Ramos (cell line): ENCODE data around the gene CEP72.

Experiments
- in situ Hi-C: fragments of 300-500 bp; cut with MboI; formaldehyde crosslinking; loops from one replicate; pipeline ENCODE4 v1.14.3; 2022; ENCODE audit warnings: low sequenced_read_pairs; ENCODE audit not compliant: unreplicated experiment

CEP72 gene

DNA sequence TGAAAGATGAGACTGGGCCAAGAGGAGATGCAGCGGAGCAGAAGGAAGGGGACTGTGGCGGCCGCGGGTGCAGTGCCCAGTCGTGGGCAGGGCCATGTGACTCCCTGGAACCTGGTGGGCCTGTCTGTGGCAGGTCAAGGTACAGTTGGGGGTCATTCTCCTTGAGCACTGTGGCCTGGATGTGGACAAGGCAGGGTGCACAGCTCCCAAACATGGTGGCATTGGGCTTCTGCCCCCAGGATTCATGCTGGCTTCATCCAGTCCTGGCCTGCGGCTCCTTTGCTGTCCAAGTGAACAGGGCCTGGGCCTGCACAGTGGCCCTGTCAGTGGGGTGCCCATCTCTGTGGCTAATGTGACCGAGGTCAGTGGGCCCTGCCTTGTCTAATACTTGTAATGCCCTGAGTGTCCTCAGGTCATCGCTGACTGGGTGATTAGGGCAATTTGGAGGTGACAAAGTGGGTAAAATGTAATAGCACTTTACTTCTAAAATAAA is 39.9 kb downstream of the CEP72 start:
- in situ Hi-C loops, result no loop called here

DNA sequence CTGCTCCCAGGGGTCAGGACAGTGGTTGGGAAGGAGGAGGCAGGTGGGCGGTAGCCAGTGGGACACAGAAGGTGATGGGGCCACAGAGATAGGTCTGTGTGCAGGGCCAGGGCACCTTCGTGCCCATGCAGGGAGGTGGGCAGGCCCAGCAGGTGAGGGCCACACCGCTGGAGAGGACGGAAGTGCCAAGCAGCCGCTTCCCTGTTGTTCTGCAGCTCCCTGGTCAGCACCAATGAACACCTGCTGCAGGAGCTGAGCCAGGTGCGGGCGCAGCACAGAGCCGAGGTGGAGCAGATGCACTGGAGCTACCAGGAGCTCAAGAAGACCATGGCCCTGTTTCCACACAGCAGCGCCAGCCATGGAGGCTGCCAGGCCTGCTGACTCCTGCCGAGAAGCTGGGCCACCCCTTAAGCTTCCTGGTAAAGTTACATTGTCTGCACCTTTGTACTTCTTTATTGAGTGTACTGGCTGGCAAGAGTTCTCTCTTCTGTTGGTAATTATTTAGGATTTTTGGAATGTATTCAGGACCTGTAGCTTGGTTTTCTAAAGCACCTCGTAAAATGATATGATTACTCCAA is 40.7 kb downstream of the CEP72 start:
- in situ Hi-C loops, result no loop called here

DNA sequence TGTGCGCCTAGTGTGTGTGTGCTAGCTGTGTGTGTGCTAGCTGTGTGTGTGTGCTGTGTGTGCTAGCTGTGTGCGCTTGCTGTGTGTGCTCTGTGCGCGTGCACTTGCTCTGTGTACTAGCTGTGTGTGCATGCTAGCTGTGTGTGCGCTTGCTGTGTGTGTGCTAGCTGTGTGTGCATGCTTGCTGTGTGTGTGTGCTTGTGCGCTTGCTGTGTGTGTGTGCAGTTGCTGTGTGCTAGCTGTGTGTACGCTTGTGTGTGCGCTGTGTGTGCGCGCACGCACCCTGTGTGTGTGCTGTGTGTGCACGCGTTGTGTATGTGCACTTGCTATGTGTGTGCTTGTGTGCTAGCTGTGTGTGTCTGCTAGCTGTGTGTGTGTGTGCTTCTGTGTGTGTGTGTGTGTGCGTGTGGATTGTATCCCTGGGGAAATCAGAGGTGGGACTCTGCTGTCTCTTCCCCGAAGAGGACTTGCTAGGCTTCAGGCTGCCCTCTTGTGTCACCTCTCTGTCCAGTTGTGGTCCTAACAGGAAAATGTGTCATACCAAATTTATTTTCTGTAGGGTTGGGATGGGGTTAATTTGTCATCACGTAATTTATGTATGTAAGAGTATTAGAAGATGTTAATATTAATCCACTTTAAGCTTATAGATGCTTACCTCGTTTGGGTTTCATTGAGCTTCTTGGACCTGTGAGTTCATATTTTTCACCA is 42.1 kb downstream of the CEP72 start:
- in situ Hi-C loops, result no loop called here

DNA sequence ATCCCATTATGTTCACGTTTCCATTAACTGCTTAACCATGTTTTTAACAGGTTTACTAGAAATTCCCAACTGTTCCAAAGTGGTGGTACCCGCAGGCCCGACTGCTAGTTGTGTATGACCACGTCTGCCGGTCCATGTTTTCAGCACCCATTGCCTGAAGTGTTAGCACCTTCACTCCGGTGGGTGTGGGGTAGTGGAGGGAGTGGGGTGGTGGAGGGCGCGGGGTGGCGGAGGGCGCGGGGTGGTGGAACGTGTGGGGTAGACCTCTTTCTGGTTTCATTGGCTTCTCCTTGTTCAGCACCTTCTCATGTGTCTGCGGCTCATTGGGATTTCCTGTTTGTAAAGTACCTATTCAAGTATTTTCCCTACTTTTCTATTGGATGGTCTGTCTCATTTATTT is 43.3 kb downstream of the CEP72 start:
- in situ Hi-C loops, result no loop called here

DNA sequence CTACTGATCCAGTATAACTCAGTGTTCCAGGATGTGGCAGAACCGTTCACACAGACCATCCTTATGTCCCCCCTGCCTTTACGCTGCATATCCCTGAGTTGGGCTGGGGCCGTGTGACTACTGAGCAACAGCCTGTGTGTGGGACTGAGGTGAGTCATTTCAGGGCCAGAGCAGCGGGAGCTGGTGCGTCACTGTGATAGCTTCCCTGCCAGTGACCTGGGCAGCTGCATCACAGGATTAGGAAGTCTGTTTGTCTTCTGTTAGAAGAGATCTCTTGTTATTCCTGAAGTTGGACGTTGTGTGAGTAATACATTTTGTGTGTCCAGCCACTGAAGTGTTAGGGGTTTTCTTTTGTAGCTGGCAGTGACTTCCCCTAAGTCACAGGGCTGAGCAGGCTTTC is 45.4 kb downstream of the CEP72 start:
- in situ Hi-C loops, result no loop called here

DNA sequence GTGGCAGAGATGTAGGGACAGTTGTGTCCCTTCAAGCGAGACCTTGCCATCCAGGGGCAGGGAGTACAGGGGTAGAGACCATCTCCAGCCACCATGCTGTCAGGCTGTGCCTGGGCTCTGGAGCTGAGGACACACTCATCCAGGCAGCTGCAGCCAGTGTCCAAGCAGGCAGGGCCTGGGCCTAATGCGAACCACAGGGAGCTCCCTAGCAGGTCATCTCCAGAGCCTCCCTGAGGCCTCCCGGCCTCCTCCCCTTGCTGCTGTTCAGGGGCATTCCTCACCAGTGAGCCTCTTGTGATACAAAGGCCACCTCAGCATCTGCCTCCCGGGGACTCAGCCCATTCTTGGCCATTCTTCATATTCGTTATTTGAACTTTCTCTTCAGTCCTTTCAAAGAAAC is 46.0 kb downstream of the CEP72 start:
- in situ Hi-C loops, result no loop called here

DNA sequence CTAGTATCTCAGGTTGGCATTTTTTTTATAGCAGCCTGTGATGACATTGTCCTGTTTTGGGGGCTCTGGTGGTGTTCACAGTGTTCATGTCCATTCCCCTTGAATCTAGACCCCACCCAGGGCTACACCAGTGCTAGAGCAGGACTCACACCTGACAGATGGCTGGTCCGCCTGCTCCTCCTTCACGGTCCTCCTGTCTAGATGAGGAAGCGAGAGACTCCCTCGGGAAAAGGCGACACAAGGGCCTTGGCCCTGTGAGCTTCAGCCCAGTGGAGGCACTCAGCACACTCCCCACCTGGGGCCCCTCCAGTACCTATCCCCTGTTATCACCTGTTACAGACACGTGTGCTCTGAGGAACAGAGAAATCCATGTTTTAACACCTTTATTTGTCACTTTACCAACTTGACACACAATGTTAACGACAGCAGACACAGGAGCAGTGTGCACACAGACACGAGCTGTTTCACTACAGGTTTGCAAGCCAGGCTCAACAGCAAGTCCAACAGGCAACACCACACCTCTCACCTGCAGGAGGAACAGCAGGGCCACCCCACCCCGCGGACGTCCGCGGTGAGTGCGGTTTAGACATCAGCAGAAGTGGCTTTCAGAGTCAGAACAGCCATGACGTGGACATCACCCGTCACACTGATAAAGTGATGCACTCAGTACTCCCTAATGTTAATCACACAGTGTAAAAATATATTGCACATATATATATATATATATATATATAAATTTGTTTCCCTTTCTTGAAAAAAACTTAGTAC is 47.5 kb downstream of the CEP72 start:
- in situ Hi-C loops, result loop anchor here (10.0 kb wide), 1 partner anchor 245 kb away; no protein-coding TSS in a partner anchor

DNA sequence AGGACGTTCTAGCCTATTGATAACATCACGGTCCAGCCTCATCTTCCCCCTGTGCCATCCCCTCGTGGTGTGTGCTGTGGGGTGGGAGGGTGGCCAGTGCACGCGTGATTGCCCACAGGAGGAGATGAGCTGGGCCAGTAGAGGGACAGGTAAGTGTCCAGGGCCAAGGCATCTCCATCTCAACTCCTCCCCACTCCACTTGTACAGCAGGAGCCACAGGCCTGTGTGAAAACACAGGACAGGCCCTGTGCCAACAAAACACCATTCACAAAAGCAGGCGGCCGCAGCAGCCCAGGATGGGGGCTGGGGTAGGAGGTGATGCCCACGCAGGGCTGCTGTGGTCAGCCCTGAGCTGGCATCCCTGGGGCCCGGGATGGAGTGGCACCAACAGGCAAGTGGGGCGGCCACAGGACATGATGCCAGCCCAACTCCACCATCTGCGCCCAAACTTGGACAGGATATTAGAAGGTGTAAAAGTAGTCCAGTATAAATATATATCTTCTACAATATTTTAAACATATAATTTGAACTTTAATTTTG is 48.4 kb downstream of the CEP72 start:
- in situ Hi-C loops, result loop anchor here (10.0 kb wide), 1 partner anchor 244 kb away; no protein-coding TSS in a partner anchor

DNA sequence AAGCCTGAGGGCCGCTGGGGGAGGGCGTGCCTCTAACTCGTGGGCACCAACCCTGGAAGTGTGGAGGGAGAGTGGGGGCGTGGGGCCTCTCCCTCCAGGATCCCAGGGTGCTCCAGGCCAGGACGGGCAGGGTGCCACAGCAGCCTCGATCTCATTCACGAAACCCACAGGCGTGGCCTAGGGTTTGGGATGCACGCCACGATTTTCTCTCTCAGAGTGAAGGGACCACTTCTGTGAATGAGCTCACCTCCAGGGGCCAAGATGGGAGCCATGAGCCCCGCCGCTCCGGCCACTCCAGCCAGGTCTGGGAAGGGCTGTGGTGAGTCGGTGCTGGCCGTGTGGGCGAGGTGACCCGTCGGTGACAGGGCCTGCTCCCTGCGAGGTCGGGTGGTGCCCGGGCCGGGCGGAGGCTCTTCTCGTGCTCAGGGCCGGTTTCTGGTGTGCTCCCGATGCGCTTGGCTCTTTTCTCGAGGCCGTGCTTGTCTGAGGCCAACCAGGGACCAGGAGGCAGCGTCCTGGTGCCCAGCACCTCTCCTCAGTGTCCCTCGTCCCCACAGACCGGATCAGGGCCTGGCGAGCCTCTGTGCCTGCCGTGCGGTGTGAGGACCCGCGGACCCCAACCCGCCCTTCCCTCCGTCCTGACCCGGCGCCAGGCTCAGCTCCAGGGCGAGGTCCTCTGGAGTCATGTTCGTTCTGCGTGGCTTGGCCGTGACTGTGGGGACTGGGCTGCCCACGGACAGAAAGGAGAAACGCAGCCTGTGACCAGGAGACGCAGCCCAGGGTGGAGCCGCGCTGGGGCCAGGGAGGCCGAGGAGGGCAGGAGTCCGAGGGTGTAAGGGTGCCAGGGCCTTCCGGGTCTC is 50.0 kb downstream of the CEP72 start:
- in situ Hi-C loops, result loop anchor here (10.0 kb wide), 1 partner anchor 243 kb away; no protein-coding TSS in a partner anchor

DNA sequence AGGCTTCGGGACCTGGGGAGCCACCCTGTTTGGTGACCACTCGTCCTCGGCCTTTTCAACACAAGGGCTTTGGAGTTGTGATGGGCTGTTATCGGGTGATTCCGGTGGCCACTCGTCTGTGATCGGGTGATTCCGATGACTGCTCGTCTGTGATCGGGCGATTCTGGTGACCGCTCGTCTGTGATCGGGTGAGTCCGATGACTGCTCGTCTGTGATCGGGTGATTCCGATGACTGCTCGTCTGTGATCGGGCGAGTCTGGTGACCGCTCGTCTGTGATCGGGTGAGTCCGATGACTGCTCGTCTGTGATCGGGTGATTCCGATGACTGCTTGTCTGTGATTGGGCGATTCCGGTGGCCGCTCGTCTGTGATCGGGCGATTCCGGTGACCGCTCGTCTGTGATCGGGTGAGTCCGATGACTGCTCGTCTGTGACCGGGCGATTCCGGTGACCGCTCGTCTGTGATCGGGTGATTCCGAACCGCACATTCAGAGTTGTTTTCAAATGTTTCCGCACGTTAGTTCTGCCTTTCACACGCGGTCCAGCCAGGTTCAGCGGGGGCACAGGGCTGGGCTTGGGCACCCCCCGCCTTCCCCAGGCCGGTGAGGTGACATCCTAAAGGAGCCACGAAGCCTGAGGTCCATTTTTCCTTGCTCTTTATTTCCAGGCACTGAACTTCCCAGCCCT is 50.8 kb downstream of the CEP72 start:
- in situ Hi-C loops, result loop anchor here (10.0 kb wide), 1 partner anchor 242 kb away; no protein-coding TSS in a partner anchor

DNA sequence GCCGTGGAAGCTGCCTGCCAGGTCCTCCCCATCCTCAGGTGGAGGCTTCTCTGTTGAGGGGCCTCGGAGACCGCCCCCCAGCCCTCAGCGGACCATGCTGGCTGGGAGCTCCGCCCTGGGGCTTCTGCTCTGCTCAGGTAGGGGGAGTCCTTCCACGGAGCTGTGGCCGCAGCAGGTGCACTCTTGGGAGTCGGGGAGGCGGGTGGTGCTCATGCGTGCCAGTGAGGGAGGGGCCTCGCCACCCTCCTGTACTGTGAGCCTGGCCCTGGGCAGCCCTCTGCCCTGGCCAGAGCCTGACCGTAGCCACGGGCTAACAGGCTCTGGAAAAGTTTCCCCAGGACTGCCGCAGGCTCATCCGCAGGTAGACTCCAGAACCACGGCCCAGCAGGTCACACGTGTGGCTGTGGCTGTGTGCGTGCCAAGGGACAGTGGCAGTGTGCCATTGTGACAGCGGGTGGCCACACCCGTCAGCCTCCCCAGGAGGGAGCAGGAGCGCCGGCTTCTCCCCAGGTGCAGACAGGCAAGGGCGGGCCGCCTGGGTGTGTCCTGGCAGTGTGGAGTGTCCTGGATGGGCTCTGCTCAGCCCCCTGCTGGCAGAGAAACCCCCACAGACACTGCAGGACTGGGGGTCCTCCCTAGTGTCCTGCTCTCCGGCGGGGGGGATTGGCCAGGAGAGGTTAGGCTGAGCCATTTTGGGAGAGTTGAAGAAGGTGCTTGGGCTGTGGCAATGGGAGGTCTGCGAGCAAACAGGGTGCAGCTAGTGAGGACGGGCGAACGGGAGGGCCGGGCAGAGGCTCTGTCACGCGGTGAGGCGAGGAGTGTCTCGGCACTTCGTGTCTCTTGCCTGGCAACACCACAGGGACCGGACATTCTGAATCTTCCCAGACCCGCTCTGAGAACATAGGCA is 51.5 kb downstream of the CEP72 start:
- in situ Hi-C loops, result loop anchor here (10.0 kb wide), 1 partner anchor 241 kb away; no protein-coding TSS in a partner anchor

DNA sequence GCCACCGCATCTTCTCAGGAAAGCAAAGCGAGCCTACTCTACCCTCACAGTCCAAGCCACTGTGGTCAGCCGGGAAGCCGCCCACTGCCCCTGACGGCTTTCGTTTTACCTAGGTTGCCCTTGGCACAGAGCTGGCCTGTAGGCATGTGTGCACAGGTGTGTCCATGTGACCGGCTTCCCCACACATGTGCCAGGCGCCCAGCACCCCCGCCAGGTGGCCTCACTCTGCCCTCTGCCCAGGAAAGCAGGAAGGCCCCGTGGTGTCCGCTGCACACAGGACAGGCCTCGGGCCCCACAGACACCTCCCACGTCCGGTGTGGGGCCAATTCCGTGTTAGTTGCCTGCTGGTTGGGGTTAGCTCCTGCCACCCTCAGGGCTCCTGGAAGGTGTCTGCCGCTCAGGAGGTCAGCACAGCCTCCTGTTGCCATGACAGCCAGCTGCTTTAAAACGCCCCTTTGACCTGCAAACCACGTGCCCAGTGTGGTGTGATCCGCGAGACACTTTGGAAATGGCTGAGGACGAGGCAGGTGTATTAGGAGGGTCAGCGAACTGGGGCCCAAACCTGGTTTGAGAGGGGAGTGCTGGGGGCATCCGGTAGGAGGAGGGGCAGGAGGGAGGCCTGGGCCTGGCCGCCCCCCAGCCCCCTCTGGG is 52.3 kb downstream of the CEP72 start:
- in situ Hi-C loops, result loop anchor here (10.0 kb wide), 1 partner anchor 240 kb away; no protein-coding TSS in a partner anchor

DNA sequence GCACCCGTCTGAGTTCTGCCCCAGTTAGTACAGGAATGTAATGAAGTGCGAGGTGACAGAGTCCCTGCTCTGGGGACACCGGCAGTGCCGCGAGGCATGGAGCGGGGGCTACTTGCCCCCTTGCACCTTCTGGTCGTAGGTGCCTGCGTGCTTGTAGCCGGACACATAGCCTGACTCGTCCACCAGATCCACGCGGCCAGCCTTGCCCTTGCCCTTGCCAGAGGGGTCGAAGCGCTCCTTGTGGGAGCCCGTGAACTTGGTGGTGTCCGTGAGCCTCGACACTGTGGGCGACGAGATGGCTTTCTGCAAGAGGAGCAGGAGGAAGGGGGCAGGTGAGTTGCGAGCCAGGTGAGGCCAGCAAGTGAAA is 52.8 kb downstream of the CEP72 start:
- in situ Hi-C loops, result loop anchor here (10.0 kb wide), 1 partner anchor 240 kb away; no protein-coding TSS in a partner anchor

DNA sequence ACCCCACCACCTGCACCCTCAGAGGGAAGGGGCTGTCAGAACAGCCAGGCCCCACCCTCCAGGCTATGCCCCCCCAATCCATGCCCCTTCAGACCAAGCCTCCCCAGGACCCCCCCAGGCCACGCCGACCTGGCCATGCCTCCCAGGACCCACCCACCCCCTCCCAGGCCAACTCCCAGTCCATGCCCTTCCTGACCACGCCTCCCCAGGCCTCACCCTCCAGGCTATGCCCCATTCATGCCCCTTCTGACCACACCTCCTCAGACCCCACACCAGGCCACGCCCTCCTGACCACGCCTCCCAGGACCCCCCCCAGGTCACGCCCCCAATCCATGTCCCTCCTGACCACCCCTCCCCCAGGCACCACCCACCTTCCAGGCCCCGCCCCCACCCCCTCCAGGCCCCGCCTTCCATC is 53.4 kb downstream of the CEP72 start:
- in situ Hi-C loops, result loop anchor here (10.0 kb wide), 1 partner anchor 239 kb away; no protein-coding TSS in a partner anchor

DNA sequence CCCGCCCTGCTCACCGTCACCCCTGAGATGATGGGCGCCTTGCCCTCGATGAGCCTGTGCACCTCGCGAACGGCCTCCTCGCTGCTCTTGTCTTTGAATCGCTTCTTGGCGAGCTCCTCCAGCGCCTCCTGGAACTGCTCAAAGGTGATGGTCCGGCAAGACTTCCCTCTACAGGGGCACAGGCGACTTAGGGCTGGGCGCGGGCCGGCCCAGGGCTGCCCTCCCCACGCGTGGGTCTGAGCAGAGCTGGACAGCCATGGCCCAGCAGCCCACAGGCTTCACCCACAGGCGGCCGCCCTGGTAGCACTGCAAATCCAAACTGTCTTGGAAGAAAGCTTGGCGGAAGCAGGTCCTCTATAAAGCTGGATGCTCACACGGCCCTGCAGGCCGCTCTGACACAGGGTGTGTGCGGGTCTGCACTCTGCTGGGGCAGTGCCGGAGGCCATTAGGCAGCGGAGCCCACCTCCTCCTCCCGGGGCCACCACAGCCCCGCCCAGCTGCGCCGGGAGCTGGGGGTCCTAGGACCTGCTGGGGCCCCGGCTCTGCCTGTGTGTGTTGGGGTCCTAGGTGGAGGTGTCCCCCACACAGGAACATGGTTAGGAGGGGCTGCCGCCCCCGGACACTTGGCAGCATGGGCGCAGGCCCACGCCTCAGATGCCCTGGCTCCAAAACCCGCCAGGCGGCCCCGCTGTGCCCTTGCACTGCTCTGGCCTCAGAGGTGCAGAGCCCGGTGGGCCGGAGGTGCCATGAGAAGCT is 54.0 kb downstream of the CEP72 start:
- in situ Hi-C loops, result loop anchor here (10.0 kb wide), 1 partner anchor 239 kb away; no protein-coding TSS in a partner anchor

DNA sequence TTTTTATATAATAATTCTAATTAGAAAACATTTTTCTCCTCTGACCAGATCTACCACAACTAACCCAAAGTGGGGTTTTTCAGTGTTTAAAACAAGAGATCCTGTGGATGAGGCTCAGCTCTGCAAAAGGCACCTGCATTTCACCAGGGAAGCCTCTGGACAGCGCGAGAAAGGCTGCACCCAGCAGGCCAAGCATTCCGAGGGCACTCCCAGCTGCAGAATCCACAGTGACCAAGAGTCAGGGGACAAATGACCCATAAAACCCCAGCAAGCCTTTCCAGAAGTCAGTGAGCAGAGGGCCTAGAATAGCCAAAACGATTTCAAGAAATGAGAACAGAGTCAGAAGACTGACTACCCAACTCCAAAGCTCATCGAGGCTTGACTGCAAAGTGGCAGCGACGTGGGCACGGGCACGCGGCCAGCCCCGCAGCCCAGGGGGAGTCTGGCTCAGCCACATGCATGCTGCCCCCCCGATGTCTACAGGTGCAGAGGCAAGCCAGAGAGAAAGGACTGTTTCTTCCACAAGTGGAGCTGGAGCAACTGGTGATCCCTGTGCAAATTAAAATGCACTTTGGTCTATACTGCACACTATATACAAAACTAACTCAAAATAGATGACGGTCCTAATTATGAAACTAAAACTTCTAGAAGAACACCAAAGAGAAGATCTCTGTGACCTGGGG is 54.8 kb downstream of the CEP72 start:
- in situ Hi-C loops, result loop anchor here (10.0 kb wide), 1 partner anchor 238 kb away; no protein-coding TSS in a partner anchor
